ENCODE measurements around the gene SLC17A2. TPM values are rescaled to one million over a fixed set of nuclear protein-coding genes. Genes with fewer than 3 reads are reported as not detected.
A peak's percentile ranks its signal among the peaks of the same experiment; 100 is the strongest.

SLC17A2 gene
- total RNA-seq, 1 donor from 2014 or later, result not detected

- DNase-seq (ENCODE audit: low read depth in 2 of 2), result no peak
These were observed 8.8 kb downstream of the SLC17A2 start for GRCh38 chr6:25921525-25922203.

GRCh38 chr6:25919657-25920056 is 10.8 kb downstream of the SLC17A2 start:
- no peak for DNase-seq (ENCODE audit: low read depth in 2 of 2)

GRCh38 chr6:25918083-25918683 is 12.3 kb downstream of the SLC17A2 start:
- DNase-seq (ENCODE audit: low read depth in 2 of 2), result no peak

DNA sequence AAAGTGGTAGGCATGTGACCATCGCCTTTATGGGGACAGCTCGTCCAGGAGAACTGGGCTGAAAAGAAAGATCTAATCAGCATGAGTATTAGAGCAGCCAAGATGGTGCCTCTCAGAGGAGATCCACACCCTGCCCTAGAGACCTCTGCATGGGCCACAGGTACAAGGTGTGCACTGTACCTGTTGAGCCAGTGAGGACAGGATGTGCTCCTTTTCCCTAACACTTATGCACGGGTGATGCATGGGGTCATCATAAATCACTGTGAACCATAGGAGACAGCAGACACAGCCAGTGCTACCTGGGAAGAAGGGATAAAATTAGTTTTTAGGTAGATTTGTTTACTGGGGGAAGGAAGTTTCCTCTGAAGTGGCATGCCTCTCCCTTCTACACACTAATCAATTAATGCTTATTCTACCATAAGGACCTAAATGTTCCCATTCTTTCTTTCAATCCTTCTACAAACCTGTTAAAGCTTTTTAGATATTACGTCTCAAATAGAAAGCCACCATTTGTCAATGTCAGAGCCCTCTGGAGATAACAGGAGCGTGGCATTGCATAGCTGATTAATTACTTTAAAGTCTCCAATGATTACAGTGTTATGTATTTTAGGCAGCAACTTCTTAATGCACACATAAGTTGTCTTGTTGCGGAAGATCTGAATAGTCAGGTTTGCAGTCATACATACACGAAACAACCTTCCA is 13.6 kb downstream of the SLC17A2 start:
- DNase-seq (ENCODE audit: low read depth in 2 of 2), result no peak

- no peak for DNase-seq (ENCODE audit: low read depth in 2 of 2)
These were observed 14.2 kb downstream of the SLC17A2 start for GRCh38 chr6:25916330-25916729.

DNA sequence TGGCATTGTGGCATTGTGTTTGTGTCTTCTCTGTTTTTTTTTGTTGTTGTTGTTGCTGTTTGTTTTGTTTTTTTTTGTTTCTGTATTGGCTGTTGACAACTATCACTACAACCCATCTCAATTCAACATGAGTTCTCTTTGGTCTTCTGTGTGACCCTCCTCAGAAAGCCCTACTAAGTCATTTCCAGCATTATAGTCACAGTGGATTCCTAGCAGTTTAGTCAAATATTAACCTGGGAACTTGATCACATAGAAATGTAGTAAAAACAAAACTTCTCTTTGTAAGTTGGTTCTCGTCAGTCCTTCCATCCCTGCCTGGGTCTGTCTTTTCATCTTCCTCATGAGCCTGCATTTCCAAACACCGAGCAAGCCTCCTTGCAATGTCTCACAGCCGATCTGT is 16.8 kb downstream of the SLC17A2 start:
- DNase-seq (ENCODE audit: low read depth in 2 of 2), result no peak

GRCh38 chr6:25911351-25911750 is 19.1 kb downstream of the SLC17A2 start:
- no peak for DNase-seq (ENCODE audit: low read depth in 2 of 2)

DNA sequence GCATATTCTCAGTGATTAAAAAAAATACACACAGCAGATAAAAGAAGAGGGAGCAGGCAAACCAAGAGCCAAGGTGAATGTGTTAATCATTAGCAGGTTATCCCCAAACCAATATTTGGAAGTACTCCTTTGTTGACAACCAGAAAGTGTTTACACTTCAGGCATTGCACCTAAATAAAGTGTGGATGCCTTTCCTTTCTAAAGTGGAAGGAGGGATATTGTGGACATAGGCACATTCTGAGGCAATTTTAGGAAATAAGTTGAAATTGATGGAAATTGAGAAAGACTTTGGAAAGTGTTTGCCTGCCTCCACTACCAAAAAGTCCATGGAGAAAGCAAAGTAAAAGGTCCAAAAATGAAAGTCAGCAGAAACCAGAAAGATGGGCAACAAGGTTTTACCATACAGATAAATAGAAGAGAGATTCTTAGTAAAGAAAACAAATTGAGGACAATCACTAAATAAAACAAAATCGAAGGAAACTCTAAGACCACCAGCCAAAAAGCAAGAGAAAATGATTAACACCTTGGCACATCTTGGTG is 22.9 kb downstream of the SLC17A2 start:
- no peak for DNase-seq (ENCODE audit: low read depth in 2 of 2)

DNA sequence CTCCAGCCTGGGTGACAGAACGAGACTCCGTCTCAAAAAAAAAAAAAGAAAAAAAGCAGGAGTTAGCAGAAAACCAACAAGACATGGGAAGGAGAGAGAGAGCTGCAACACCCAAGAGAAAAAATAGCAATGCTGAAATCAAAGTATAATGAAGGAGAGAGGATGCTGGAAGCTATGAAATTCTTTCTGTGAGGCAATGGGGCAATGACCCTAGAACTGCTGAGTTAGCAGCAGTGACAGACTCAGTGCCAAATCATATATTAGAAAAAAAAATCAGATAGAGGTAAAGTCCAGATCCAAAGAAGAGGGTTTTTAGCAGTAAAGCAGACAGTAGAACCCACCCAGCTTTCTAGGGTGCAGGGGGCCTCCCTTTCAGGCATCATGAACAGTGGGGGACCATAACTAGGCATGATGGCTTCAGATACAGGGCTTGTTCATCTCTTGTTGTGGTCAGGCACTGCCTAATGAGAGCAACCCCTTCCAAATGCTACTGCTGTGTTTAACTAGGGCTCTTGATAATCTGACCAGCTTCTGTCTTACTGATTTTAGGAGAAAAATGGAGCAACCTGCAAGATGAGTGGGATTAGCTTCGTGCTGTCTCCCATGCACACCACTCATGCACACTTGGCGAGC is 26.9 kb downstream of the SLC17A2 start:
- DNase-seq (ENCODE audit: low read depth in 2 of 2), result no peak

DNA sequence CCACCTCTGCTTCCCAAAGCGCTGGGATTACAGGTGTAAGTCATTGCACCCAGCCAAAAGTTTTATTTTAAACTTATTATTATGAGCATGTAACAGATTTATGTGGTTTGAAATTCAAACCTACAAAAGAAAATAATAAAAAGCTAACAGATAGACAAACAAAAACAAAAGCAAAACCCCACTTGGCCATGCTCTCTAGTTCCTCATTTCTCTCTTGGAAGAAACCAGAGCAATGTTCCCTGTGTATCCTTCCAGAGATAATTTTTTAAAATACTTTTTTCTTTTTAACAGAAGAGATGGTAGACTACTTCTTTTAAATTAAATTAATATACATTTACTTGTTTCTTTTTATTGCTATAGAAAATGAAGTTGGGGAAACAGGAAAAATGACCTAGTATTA is 28.4 kb downstream of the SLC17A2 start:
- no peak for DNase-seq (ENCODE audit: low read depth in 2 of 2)

- DNase-seq (ENCODE audit: low read depth in 2 of 2), result no peak
These were observed 29.6 kb downstream of the SLC17A2 start for GRCh38 chr6:25900843-25901242.

- DNase-seq (ENCODE audit: low read depth in 2 of 2), result no peak
These were observed 30.7 kb downstream of the SLC17A2 start for GRCh38 chr6:25899580-25900408.

DNA sequence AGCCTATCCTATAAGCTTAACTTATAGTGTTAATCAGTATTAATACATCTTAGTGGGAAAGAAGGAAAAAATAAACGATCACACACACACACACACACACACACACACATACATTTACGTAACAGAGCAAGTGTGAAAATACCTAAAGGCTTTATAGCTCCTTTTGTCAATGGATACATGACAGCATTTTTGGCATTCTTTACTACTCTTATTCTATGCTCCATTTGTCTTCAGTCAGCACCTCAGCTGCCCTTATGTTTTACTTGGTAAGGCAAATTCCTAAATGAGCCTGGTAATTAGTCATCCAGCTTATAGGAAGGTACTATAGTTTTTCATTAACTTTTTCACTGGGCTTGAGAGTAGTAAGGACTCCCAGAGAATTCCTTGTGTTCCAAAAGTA is 31.4 kb downstream of the SLC17A2 start:
- DNase-seq (ENCODE audit: low read depth in 2 of 2), result no peak

- DNase-seq (ENCODE audit: low read depth in 2 of 2), result no peak
These were observed 32.1 kb downstream of the SLC17A2 start for GRCh38 chr6:25898289-25898977.

- no peak for DNase-seq (ENCODE audit: low read depth in 2 of 2)
These were observed 34.2 kb downstream of the SLC17A2 start for GRCh38 chr6:25896252-25896651.

GRCh38 chr6:25895771-25896170 is 34.7 kb downstream of the SLC17A2 start:
- DNase-seq (ENCODE audit: low read depth in 2 of 2), result no peak

- no peak for DNase-seq (ENCODE audit: low read depth in 2 of 2)
These were observed 36.7 kb downstream of the SLC17A2 start for GRCh38 chr6:25893778-25894177.

DNA sequence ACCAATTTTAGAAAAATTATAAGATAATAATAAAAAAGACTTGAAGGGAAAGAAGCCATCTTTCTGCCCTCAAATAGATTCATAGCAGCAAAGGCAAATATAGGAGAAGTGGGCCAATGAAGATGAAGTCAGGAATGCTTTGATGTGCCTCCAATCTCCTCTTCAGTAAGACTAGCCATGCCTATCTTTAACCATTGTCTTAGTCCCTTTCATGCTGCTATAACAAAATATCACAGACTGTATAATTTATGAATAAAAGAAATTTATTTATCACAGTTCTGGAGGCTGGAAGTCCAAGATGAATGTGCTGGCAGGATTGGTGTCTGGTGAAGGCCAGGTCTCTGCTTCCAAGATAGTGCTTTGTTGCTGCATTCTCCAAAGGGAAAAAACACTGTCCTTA is 37.6 kb downstream of the SLC17A2 start:
- no peak for DNase-seq (ENCODE audit: low read depth in 2 of 2)

DNA sequence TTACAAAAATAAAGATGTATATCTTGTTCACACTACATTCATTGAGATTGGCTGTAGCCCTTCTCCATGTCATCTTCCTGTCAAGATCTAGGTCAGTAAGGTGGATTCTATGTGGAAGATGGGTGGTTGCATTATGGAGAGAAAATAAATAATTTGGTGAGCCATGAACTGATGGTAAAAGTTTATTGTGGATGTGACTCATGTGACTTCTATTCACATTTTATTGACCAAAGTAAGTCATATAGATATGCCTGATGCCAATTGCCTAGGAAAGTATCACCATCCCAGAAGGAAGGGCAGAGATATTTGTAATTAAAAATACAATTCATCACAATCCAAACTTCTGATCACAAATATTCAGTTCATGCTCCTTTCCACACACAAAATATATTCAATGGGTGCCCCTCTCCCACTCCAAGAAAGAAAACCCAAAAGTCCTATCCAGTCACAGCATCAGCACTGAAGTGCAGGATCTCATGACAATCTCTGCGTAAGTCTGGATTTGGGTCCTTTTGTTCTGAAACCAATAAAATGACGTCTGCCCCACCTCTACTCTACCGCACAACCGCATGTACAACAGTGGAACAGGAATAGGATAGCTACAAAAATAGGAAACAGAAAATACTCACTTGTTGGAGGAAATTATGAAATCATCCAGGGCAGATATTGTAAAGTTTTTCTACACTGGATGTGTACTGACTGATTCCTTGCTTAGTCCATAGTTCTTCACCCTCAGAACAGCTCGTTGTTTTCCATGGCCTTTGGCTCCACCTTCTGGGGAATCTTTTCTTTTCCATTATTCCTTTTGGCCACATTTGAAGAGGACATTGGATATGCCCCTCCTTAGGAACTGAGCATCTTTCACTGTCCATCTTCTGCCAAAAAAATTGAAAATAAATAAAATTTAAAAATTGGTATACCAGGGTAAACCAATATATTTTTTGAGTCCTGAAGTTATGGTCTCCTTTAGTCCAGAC is 40.3 kb downstream of the SLC17A2 start:
- DNase-seq (ENCODE audit: low read depth in 2 of 2), result peak; percentile 4 to 19

Data from dermis microvascular lymphatic vessel endothelial cell (primary cell).